Neural cell (in vitro differentiated cells): Measurements from ENCODE around the gene THRB. TPM values are rescaled to one million over a fixed set of nuclear protein-coding genes. Genes with fewer than 3 reads are reported as not detected.

Experiments
- H2AFZ ChIP-seq: fragments of 200-600, 300-800 bp; sonication (generic), shearing (Covaris generic); 2 replicates; pipeline ENCODE4 v1.6.0; 2014; ENCODE audit warnings: low read depth, mild to moderate bottlenecking, antibody characterized with exemption, low read length, moderate library complexity
- H3F3A ChIP-seq: fragments of 200-600 bp; shearing (Covaris generic); 2 replicates; pipeline ENCODE4 v1.6.1; 2016; ENCODE audit warnings: mild to moderate bottlenecking, moderate library complexity, mixed read lengths, antibody characterized with exemption, low read length; ENCODE audit not compliant: insufficient read depth, poor library complexity, severe bottlenecking
- H3K27ac ChIP-seq: fragments of 200-600, 300-800 bp; sonication (generic), shearing (Covaris generic); 2 replicates; pipeline ENCODE4 v1.5.1; 2014; ENCODE audit warnings: mild to moderate bottlenecking, low read length, moderate library complexity
- H3K27me3 ChIP-seq: fragments of 300-800, 200-600 bp; sonication (generic), shearing (Covaris generic); 2 replicates; pipeline ENCODE4 v1.6.0; 2014; ENCODE audit warnings: mild to moderate bottlenecking, low read depth, low read length, moderate library complexity; ENCODE audit not compliant: insufficient read depth
- H3K36me3 ChIP-seq: fragments of 300-800, 200-600 bp; sonication (generic), shearing (Covaris generic); 2 replicates; pipeline ENCODE4 v1.5.1; 2014; ENCODE audit warnings: mild to moderate bottlenecking, antibody characterized with exemption, low read length, moderate library complexity; ENCODE audit not compliant: insufficient read depth
- H3K4me2 ChIP-seq: fragments of 300-800, 200-600 bp; sonication (generic), shearing (Covaris generic); 2 replicates; pipeline ENCODE4 v1.6.0; 2014; ENCODE audit warnings: mild to moderate bottlenecking, low read length
- H3K4me3 ChIP-seq: fragments of 300-800, 200-600 bp; sonication (generic), shearing (Covaris generic); 2 replicates; pipeline ENCODE4 v1.5.1; 2014; ENCODE audit warnings: mild to moderate bottlenecking, low read length, moderate library complexity
- H3K79me2 ChIP-seq: fragments of 200-600 bp; shearing (Covaris generic); replicated peaks from 2 replicates; pipeline ENCODE4 v1.6.0; 2014; ENCODE audit warnings: mild to moderate bottlenecking, low read length, moderate library complexity; ENCODE audit not compliant: insufficient read depth
- H3K9ac ChIP-seq: fragments of 300-800, 200-600 bp; sonication (generic), shearing (Covaris generic); 2 replicates; pipeline ENCODE4 v1.6.1; 2016; ENCODE audit warnings: mild to moderate bottlenecking, low read length, mixed read lengths
- H3K9me2 ChIP-seq: fragments of 200-600 bp; shearing (Covaris generic); 2 replicates; pipeline ENCODE4 v1.6.1; 2016; ENCODE audit warnings: mild to moderate bottlenecking, low read length, mixed read lengths; ENCODE audit not compliant: insufficient read depth
- H3K9me3 ChIP-seq: fragments of 200-600, 300-800 bp; sonication (generic), shearing (Covaris generic); 2 replicates; pipeline ENCODE4 v1.6.1; 2016; ENCODE audit warnings: mild to moderate bottlenecking, mixed run types, low read length, moderate library complexity, mixed read lengths
- H4K20me1 ChIP-seq: fragments of 200-600 bp; shearing (Covaris generic); 2 replicates; pipeline ENCODE4 v1.6.1; 2016; ENCODE audit warnings: mild to moderate bottlenecking, mixed run types; ENCODE audit not compliant: insufficient read depth
- EP300 ChIP-seq: fragments of 450-650 bp; conservative IDR thresholded peaks from 2 replicates; pipeline ENCODE4 v1.6.1; 2014; ENCODE audit warnings: antibody characterized with exemption, mild to moderate bottlenecking, moderate library complexity; ENCODE audit not compliant: poor library complexity, severe bottlenecking
- EZH2 ChIP-seq: fragments of 200-600, 300-800 bp; shearing (Covaris generic), sonication (generic); IDR thresholded peaks from 2 replicates; pipeline ENCODE4 v1.6.1; 2014; ENCODE audit warnings: antibody characterized with exemption, low read length, borderline replicate concordance, mild to moderate bottlenecking; ENCODE audit not compliant: insufficient read depth, poor library complexity, severe bottlenecking
- MXI1 ChIP-seq: fragments of 450-650 bp; conservative IDR thresholded peaks from 2 replicates; pipeline ENCODE4 v1.6.1; 2014; ENCODE audit warnings: antibody characterized with exemption, mild to moderate bottlenecking; ENCODE audit not compliant: poor library complexity, severe bottlenecking
- POLR2AphosphoS5 ChIP-seq: IDR thresholded peaks from 2 replicates; pipeline ENCODE4 v1.6.1; 2012
- RAD21 ChIP-seq: fragments of 450-650 bp; conservative IDR thresholded peaks from 2 replicates; pipeline ENCODE4 v1.6.1; 2014; ENCODE audit warnings: antibody characterized with exemption, mild to moderate bottlenecking, moderate library complexity
- SMC3 ChIP-seq: fragments of 450-650 bp; conservative IDR thresholded peaks from 2 replicates; pipeline ENCODE4 v1.6.1; 2014; ENCODE audit warnings: antibody characterized with exemption, mild to moderate bottlenecking, moderate library complexity; ENCODE audit not compliant: poor library complexity
- TAF1 ChIP-seq: IDR thresholded peaks from 2 replicates; pipeline ENCODE4 v1.6.1; 2012; ENCODE audit warnings: low read depth
- polyA plus RNA-seq: library from polyadenylated mRNA; depleted of rRNA; stranded (reverse); fragments of >200 nt; gene quantifications from 2 replicates; pipeline ENCODE4 v1.2.3, GENCODE V29; 2014
- TF ChIP-seq, protein P1 (sequence below): IDR thresholded peaks from 2 replicates; pipeline ENCODE4 v1.6.1; 2012; ENCODE audit warnings: borderline replicate concordance
- TF ChIP-seq, protein P2 (sequence below): fragments of 450-650 bp; IDR thresholded peaks from 2 replicates; pipeline ENCODE4 v1.5.1; 2014; ENCODE audit warnings: antibody characterized with exemption, mild to moderate bottlenecking, moderate library complexity; ENCODE audit not compliant: poor library complexity, severe bottlenecking

The THRB gene
- polyA plus RNA-seq, 1 donor from 2014 or later = 1.7 TPM

DNA sequence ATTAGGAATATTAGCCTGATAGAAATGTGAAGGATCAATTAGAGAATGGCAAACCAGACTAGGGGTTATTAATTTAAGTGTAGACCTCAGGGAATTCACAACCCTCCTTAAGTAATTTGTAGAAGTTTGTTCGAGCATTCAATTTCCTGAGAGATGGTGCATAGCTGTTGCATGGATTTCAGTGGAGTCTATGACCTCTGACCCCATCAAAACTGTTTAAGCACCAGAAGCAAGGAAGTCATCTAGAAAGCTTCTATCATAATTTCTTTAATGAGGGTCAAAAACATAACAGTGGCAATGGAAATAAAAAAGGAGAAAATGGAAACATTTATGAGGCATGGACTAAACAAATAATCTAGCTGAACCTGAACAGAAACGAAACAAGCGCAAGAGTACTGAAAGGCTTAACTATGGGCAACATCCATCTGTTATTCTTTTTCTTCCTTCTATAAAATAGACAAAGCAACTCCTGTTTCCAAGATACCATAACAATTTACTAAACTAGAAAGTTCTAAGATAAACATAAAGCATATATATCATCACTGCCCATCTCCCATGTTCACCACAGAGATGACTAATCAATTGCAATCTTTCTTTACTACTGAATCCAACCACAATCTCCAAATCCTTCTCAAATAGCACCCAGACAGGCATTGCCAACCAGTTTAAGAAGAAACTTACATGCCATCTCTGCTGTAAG, 151.4 kb downstream of the THRB start:
- Histone ChIP-seq H3K36me3 (no peaks in the 10 kb centered on the region), H3K4me3 (no peak overlapping the region), H3K79me2 (no peaks in the 10 kb centered on the region), H2AFZ (no peak overlapping the region), H3K9ac (no peak overlapping the region), H3K9me2 (no peaks in the 10 kb centered on the region), H3K4me2 (no peak overlapping the region), H4K20me1 (no peaks in the 10 kb centered on the region), H3F3A (no peaks in the 10 kb centered on the region), H3K9me3 (no peaks in the 10 kb centered on the region), H3K27me3 (no peaks in the 10 kb centered on the region), H3K27ac (no peak overlapping the region)
- TF ChIP-seq POLR2AphosphoS5 (no peak), EP300 (no peak), TAF1 (no peak), SMC3 (no peak), MXI1 (no peak), RAD21 (no peak), EZH2 (no peak)
- TF ChIP-seq, protein P1, sequence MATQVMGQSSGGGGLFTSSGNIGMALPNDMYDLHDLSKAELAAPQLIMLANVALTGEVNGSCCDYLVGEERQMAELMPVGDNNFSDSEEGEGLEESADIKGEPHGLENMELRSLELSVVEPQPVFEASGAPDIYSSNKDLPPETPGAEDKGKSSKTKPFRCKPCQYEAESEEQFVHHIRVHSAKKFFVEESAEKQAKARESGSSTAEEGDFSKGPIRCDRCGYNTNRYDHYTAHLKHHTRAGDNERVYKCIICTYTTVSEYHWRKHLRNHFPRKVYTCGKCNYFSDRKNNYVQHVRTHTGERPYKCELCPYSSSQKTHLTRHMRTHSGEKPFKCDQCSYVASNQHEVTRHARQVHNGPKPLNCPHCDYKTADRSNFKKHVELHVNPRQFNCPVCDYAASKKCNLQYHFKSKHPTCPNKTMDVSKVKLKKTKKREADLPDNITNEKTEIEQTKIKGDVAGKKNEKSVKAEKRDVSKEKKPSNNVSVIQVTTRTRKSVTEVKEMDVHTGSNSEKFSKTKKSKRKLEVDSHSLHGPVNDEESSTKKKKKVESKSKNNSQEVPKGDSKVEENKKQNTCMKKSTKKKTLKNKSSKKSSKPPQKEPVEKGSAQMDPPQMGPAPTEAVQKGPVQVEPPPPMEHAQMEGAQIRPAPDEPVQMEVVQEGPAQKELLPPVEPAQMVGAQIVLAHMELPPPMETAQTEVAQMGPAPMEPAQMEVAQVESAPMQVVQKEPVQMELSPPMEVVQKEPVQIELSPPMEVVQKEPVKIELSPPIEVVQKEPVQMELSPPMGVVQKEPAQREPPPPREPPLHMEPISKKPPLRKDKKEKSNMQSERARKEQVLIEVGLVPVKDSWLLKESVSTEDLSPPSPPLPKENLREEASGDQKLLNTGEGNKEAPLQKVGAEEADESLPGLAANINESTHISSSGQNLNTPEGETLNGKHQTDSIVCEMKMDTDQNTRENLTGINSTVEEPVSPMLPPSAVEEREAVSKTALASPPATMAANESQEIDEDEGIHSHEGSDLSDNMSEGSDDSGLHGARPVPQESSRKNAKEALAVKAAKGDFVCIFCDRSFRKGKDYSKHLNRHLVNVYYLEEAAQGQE = no peak
- TF ChIP-seq, protein P2, sequence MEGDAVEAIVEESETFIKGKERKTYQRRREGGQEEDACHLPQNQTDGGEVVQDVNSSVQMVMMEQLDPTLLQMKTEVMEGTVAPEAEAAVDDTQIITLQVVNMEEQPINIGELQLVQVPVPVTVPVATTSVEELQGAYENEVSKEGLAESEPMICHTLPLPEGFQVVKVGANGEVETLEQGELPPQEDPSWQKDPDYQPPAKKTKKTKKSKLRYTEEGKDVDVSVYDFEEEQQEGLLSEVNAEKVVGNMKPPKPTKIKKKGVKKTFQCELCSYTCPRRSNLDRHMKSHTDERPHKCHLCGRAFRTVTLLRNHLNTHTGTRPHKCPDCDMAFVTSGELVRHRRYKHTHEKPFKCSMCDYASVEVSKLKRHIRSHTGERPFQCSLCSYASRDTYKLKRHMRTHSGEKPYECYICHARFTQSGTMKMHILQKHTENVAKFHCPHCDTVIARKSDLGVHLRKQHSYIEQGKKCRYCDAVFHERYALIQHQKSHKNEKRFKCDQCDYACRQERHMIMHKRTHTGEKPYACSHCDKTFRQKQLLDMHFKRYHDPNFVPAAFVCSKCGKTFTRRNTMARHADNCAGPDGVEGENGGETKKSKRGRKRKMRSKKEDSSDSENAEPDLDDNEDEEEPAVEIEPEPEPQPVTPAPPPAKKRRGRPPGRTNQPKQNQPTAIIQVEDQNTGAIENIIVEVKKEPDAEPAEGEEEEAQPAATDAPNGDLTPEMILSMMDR = no peak

DNA sequence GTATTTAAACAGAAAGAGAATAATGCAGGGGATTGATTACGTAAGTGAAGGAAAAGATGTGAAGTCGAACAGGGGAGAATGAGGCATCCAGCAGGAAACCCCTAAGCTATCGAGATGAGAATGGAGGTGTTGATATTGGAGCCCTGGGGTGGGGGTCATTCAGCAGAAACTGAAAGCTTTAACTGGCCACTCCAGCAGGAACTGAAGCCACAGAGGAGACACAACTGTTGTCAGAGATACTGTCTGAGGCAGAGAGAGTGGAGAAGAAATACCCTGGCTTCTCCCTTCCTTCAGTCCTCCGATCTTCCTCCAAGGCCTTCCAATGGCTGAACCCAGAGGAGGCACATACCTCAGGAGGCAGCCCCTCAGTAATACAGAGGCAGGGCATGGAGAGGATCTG, 152.4 kb downstream of the THRB start:
- Histone ChIP-seq H3K27ac (no peak overlapping the region), H3K4me2 (no peak overlapping the region), H3K4me3 (no peak overlapping the region), H3K79me2 (no peaks in the 10 kb centered on the region), H3F3A (no peaks in the 10 kb centered on the region), H3K9me3 (no peaks in the 10 kb centered on the region), H3K9ac (no peak overlapping the region), H4K20me1 (no peaks in the 10 kb centered on the region), H3K36me3 (no peaks in the 10 kb centered on the region), H3K27me3 (no peaks in the 10 kb centered on the region), H2AFZ (no peak overlapping the region), H3K9me2 (no peaks in the 10 kb centered on the region)
- TF ChIP-seq POLR2AphosphoS5 (no peak), EP300 (no peak), SMC3 (no peak), RAD21 (no peak), MXI1 (no peak), EZH2 (no peak), TAF1 (no peak)
- TF ChIP-seq, protein P1 = no peak
- TF ChIP-seq, protein P2 = no peak
